ENCODE measurements around the gene MRPL19.
A peak's percentile ranks its signal among the peaks of the same experiment; 100 is the strongest.
"Not testable (repeated sequence)": the region's sequence is repeated elsewhere in the genome, so short reads cannot be mapped to it uniquely, and the experiment has no call there.

MRPL19 gene

DNA sequence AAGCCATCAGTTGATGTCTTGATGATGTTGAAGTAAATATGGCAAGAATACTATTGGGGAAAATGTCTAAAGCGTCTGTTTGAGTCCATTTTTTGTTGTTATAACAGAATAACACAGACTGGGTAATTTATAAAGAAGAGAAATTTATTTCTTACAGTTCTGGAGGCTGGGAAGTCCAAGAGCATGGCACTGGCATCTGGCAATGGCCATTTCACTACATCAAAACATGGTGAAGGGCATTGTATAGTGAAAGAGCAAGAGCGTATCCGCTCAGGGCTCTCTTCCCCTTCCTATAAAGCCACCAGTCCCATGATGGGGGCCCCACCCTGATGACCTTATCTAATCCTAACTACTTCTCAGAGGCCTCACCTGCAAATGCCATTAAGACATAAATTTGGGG lies 29.6 kb upstream of the MRPL19 start:
- no peak for DNase-seq

DNA sequence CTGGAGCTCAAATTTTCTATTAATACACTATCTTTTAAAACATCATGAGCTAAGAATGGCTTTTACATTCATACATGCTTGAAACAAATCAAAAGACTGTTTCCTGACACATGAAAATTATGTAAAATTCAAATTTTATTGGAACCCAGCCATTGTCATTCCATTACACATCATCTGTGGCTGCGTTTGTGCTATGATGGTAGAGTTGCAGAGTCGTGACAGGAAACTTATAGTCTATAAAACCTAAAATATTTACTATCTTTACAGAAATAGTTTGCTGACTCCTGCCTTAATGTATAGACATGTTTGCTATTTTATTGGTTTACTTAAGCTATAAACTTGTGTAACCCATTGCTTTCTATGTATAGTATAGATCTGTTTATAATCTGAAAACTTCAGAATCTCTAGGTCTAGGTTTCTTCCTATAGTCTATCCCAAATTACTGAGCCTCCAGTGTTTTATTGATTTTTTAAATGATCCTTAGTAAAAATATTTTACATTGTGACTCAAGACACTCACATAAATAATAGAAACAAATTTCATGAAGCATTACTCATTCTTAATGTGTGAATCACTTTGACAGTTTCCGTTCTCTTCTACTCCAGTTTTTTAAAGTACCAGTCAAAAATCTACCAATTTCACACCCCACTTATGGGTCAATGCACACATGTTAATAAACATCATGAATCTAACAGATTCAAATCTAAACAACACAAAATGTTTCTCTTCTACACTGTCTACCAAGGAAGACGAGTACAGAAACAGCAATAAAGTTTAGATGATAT lies 26.4 kb upstream of the MRPL19 start:
- no peak for DNase-seq

DNA sequence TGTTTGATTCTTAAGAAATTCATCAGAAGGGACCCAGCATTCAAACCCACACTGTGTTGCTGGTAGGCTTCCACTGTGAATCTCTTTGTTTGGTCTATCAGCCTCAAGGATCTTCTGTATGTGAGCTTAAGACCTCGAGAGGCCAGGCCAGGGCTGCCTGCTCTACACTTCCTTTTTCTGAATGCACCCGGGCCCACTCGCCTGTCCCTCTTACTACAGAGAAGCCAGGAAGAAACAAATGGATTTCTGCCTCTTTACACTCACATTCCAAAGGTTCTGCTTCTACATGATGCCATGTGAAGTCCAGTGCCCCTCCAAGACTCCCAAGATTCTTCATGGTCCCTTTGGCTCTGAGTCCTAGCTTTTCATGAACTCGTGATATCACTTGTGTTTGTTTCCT lies 25.4 kb upstream of the MRPL19 start:
- DNase-seq = no peak

DNA sequence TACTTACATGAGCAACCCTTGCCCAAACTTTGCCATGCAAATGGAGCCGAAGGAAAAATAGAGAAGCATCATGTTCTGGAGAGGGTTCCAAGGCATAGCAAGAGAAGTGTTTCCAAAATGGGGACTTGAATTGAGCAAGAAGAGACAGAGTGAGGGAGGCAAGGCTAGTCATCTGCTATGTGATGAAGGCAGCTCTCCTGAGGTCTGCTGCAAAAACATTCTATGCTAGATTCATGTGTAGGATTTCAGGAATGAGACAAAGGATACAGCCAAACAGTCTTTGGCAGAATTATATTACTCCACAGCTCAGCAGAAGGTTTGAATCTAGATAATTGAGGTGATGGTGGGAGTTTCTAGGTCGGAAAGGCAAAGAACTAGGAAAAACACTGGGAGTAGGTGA lies 24.1 kb upstream of the MRPL19 start:
- no peak for DNase-seq

DNA sequence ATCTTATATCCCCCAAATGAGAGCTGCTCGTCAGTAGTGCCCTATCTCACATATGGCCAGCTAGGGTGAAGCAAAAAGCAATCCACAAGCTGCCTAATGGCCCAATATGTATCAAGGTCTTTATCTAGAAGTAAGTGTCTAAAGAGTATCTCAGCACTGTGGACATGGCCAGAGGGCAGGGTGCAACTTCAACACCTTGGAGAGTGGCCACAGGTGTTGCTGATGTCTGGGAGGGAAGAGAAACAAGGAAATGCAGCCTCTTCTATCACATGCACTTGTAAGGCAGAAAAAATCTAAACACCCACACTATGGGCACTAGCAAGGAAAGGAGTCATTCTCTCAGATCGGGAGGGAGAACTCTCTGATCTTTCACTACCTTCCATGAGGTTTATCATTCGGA lies 23.7 kb upstream of the MRPL19 start:
- no peak for DNase-seq

DNA sequence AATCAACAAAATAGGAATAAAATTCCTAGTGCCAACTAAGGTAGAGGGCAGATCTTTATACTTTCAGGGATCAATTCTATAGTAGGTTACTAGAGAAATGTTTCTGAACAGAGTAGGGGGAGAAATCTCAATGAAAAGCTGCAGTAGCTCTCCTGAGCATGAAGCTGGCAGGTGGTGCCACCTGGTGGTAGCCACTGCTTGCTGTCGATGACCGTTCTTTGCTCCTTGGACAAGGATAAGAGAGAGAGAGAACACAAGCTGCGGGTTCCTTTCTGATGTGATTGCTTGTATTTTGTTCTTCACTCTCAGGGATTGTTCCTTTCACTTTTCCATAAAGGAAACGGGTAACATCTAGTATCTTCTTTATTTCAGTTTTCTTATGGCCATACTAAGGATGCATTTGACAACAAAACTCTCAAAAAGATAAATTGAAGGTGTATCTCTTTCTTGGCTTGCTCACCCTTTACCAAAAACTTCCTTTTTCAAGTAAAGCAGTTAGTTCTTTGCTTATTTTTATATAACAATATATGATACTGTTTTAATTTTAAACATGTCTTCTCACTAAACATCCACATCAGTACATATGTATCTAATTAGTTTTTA lies 18.6 kb upstream of the MRPL19 start:
- peak in 1 of 2 donors; percentile 45 for DNase-seq

DNA sequence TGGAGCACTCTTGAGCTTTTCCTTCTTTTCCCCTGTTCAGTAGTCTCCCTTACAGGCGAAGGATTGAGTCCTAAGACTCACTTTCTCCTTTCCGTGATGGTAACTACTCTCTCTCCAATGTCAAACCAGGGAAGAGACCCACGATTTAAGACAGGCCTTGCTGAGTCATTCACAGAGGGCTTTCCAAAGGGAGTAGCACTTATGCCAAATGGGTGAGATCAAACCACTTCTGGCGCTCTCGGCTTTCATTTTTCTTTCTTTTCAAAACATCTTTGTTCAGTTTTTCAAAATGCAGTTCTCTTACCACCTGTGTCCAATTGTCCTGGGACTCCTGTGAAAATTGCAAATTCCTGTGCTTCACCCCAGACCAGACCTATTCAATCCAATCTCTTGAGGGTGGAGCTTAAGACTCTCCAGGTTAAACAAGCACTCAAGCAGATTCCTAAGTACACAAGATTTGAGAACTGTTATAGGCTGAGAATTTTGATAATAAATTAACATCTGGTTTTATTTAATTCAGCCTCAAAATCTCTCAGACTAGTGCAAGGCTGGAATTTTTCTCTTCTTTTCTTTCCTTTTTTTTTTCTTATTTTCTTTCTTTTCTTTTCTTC lies 14.4 kb upstream of the MRPL19 start:
- no peak for DNase-seq

DNA sequence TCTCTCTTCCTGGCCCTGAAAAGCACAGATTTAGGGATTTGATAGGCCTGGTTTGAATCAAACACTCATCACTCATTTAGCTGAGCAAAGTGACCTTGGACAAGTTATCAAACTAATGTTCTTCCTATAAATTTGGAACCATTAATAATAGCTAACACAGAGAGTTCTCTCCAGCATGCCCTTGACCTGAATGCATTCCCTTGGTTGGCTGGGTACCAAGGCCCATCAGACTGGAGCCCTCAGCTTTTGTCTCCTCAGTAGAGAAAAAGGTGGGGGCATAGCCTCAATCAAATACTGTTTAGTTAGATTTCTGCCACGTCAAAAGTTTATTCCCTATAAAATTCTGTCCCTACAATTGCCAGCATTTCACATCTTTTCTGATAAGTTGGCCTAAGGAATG lies 13.8 kb upstream of the MRPL19 start:
- no peak for DNase-seq

DNA sequence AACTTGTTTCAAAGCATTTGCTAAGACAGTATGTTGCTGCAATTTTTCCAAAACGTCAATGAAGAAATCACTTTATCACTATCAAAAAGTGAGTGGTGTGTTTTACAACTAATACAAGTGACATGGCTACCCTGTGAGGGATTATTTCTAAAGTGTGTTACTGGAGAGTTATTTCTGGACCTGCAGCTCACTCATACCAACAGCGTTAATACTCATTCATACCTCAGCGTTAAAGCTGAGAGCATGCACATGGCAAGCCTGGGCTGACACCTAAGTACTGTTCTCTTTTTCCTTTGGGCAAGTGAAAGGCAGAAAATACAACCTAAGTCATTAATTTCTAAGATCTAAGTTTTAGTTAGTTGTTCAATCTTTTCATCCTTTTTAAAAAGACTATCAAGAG lies 13.0 kb upstream of the MRPL19 start:
- DNase-seq = no peak

DNA sequence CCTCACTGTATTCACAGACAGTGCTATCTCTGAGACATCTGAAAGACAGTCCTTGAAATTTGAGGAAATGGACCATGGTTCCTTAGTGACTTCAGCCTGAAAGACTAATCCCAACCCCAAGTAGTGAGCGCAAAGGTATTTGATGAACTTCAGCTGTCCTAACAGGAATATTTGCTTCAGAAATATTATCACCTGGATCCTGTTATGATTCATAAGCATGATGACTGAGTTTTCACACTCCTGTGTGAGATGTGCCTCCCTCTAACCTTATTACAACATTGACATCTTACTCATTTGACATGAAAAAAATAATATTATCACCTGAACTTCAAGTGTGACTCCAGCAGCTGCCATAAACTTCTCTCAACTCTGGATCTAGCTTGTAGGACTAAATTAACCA lies 11.6 kb upstream of the MRPL19 start:
- DNase-seq = no peak

DNA sequence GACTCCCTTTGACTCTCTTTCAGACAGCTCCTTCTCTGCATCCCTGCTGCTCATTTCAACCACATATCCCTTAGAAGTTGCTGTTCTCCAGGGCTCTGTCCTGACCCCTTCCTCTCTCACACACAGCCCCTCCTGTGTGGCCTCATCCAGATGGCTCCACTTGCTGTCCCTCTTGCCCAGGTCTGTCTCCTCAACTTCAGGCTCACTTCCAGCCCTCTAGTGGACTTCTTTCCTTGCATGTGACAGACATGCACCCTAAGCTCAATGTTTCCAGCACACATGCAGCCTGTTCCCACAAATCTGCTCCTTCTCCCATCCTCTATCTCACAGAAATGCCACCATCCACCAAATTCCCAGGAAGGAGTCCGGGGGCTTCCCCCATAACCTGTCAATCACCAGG lies 9.0 kb upstream of the MRPL19 start:
- DNase-seq = no peak

DNA sequence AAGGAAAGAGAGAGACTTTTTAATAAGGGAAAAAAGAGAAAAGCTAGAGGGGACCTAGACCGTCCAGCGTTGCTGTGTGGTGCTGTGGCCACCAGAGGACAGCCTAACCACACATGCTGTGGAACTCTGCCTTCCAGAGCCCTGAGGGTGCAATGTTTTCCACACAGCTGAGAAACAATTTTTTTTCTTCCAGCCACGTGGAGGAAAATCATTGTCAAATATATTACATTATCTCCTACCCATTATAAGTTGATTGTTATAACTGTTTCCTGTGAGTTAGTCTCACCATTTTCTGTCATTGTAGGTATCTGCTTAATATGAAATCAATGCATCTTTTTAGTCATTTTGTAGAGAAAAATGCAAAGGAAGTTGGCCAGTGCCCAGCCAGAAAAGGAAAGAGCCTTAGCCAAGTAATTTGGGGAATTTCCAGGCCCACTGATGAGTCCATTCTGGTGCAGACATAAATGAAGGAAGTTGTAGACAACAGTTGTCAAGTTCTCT lies 5.9 kb upstream of the MRPL19 start:
- DNase-seq = peak; percentile 3 to 32

DNA sequence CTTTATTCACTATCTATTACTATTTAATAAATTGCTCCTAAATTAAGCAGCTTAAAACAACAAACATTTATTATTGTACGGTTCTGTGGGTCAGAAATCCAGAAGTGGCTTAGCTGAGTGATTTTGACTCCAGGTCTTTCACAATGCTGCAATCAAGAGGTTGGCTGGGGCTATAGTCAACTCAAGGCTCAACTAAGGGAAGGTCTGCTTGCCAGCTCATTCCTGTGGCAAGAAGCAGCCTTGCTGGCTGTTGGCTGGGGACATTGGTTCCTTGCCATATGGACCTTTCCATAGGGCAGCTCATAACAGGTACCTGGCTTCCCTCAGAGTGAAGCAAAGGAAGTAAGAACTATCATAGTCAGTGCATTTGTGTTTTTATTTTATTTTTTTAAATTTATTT lies 5.0 kb upstream of the MRPL19 start:
- DNase-seq = no peak

DNA sequence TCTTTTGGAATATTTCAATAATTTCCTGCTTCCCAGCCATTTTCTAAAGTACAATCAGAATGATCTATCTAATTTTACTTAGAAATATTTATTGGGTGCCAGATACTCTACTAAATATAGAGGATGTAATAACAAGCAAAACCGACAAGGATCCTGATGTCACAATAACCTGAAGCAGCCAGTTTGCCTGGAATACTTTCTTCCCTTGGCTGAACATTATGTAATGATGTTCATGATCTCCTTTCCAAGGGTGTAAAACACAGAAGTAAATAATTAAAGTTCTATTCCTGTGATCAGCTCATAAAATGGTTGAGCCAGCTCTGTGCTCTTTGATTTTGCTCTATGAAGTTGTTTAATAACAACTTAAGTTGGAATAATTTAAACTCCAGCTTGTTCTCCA lies 2.6 kb upstream of the MRPL19 start:
- no peak for DNase-seq

DNA sequence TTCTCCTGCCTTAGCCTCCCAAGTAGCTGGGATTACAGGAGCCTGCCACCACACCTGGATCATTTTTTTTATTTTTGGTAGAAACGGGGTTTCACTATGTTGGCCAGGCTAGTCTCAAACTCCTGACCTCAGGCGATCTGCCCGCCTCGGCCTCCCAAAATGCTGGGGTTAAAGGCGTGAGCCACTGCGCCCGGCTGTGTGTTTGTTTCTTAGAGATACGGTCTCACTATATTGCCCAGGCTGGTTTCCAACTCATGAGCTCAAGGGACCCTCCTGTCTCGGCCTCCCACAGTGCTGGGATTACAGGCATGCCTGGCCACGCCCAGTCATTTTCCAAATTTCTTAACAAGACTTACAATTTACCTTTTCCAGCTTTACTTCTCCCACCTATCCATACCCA lies 940 bp upstream of the MRPL19 start:
- DNase-seq = no peak

DNA sequence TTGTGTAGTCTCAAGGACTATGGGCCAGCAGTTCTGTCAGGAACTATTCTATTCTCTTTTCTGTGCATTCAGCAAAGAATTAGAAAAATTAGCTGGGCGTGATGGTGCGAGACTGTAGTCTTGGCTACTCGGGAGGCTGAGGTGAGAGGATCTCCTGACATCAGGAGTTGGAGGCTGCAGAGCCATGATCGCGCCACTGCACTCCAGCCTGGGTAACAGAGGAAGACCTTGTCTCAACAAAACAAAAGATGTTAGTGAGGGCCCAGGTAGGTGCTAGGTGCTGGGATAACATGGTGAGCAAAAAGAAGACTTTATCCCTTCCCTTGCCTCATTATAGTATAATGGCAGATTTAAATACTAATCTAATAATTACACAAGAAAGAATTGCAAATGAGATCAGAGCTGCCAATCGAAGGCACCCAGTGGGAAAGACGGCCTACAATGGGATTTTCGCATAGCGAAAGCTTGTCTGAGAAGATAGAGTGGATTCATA lies 447 bp upstream of the MRPL19 start:
- DNase-seq = no peak

DNA sequence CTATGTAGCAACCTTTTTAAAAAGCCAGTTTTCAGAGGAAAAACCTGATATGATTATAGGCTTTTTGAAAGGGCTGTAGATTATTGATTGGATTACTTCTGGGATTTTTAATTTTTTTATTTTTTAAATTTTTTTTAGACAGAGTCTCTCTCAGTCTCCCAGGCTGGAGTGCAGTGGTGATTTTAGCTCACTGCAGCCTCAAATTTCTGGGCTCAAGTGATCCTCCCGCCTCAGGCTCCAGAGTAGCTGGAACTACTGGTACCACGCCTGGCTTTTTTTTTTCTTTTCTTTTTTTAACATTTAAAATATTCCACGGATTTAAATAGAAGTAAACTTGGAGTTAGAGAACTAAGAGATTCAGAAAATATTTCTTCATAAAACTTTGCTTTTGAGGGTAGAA lies 1.2 kb downstream of the MRPL19 start:
- no peak for DNase-seq

DNA sequence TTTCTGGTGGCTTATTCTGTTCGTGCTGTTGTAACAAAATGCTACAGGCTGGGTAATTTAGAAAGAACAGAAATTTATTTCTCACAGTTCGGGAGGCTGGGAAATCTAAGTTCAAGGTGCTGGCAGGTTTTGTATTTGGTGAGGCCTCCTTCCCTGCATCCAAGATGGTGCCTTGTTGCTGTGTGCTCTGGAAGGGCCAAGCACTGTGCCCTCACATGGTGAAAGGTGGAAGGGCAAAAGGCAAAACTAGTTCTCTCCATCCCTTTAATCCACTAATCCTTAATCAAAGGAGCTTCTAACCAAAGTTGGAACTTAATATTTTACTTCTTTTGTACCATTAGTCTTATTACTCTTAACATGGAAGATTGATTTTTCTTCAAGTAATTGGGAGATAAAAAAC lies 7.4 kb downstream of the MRPL19 start:
- no peak for DNase-seq

DNA sequence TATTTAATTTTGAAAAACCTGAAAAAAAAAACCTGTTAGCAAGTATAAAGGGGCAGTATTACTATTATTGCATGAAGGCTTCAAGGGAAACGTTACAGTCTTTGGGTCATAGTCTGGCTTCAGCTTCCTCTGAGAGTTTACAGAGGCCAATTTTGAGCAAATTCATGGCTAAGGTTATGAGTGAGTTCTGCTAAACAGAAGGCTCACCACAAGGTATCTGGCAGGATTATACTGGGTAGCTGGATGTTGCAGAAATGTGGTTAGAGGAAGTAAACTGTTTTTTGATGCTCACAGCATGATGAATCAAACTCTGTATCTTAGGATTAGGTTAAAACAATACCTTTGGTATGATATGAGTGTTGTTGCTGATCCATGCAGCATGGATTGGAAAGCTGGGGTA lies 9.3 kb downstream of the MRPL19 start:
- no peak for DNase-seq

DNA sequence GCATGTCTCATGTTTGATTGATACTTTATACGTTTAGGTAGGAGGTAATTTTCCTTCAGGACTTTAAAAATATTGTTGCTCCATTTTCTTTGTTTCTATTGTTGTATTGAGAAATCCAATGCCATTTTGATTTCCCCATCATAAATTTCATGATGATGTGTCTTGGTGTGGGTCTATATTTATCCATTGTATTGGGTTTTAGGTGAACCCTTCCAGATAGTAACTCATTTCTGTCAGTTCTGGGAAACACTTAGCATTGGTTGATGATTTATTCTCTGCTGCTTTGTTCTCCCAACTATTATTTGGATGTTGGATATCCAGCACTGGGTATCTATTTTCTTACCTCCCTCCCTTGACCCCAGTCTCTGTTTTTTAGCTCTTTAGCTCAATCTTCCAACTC lies 10.0 kb downstream of the MRPL19 start:
- DNase-seq = no peak

DNA sequence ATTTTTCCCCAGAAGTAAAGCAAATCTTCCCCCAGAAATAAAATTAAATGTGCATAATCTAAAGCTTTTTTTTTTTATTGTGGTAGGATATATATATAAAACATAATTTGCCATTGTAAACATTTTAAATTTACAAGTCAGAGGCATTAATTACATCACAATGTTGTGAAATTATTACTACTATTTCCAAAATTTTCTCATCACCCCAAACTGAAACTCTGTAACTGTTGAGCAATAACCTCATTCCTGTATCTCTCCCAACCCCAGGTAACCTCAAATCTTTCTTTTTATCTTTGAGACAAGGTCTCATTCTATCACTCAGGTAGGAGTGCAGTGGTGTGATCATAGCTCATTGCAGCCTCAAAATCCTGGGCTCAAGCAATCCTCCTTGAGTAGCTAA lies 11.2 kb downstream of the MRPL19 start:
- DNase-seq = no peak

DNA sequence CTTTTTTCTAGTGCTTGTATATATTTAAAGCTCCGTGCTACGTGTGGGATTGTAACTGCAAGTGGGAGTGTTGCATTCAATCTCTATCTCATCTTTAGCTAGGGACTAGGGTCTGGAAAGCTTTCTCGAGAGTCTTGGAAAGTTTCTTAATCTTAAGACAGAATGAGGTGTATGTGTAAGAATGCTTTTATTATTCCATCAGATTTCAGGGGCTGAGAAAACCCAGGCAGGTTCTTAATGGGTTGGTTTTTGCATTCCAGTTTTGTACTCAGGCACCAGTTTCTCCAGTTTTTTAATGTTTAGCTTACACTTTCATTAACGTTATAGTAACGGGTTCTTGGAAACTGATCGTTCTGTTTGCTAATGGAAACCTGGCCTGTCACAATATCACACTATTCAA lies 20.3 kb downstream of the MRPL19 start:
- no peak for DNase-seq

DNA sequence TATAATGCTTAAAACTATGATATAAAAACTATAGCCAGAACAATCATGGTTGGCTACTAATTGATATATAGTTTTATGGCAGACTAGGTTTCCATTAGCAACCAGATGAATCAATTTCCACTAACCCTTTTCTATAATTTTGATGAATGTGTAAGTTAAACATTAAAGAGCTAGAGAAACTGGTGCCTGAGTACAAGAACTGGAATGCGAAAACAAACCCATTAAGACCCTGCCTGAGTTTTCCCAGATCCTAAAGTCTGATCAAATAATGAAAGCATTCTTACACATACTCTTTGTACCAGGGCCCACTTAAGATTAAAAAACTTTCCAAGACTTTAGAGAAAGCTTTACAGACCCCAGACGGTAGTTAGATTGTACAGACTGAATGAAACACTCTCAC lies 21.3 kb downstream of the MRPL19 start:
- DNase-seq = no peak

DNA sequence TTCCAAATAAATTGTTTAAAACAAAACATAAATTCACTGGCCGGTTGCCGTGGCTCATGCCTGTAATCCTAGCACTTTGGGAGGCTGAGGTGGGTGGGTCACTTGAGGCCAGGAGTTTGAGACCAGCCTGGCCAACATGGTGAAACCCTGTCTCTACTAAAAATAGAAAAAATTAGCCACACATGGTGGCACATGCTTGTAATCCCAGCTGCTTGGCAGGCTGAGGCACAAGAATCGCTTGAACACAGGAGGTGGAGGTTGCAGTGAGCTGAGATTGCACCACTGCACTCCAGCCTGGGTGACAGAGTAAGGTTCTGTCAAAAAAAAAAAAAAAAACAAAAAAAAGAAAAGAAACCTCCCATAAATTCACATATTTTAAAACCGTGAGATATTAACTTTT lies 28.8 kb downstream of the MRPL19 start:
- not testable (repeated sequence) for DNase-seq
